Vagina (tissue), 2 donors: ENCODE data around the gene VDR.

Experiments
- POLR2A ChIP-seq, 2 donors: fragments of 450-650 bp; IDR thresholded peaks; one replicate each; pipeline ENCODE4 v1.6.1; 2017; ENCODE audit warnings: antibody characterized with exemption in 2 of 2, mild to moderate bottlenecking in 2 of 2, moderate library complexity in 2 of 2
- POLR2AphosphoS5 ChIP-seq, 2 donors: sonication (generic); formaldehyde crosslinking; IDR thresholded peaks; one replicate each; pipeline ENCODE4 v1.9.0; 2017; ENCODE audit warnings: antibody characterized with exemption in 2 of 2, mild to moderate bottlenecking in 2 of 2, low read depth in 1 of 2; ENCODE audit not compliant: insufficient read depth in 1 of 2
- TF ChIP-seq, protein P1 (sequence below), 3 experiments: fragments of 450-650 bp in 2 of 3; fragments of 200-600 bp in 1 of 3; sonication (generic) in 1 of 3; IDR thresholded peaks; one replicate each; pipeline ENCODE4 v1.5.1; 2017 to 2019; ENCODE audit warnings: antibody characterized with exemption in 3 of 3, mild to moderate bottlenecking in 2 of 3, moderate library complexity in 2 of 3

GRCh38 chr12:47816403-47817271, 88.2 kb downstream of the VDR start:
- TF ChIP-seq, protein P1, sequence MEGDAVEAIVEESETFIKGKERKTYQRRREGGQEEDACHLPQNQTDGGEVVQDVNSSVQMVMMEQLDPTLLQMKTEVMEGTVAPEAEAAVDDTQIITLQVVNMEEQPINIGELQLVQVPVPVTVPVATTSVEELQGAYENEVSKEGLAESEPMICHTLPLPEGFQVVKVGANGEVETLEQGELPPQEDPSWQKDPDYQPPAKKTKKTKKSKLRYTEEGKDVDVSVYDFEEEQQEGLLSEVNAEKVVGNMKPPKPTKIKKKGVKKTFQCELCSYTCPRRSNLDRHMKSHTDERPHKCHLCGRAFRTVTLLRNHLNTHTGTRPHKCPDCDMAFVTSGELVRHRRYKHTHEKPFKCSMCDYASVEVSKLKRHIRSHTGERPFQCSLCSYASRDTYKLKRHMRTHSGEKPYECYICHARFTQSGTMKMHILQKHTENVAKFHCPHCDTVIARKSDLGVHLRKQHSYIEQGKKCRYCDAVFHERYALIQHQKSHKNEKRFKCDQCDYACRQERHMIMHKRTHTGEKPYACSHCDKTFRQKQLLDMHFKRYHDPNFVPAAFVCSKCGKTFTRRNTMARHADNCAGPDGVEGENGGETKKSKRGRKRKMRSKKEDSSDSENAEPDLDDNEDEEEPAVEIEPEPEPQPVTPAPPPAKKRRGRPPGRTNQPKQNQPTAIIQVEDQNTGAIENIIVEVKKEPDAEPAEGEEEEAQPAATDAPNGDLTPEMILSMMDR (IDR thresholded peaks at IDR 0.05) = no peak
- TF ChIP-seq POLR2A (IDR thresholded peaks at IDR 0.05) (no peak), POLR2AphosphoS5 (IDR thresholded peaks at IDR 0.05; ENCODE audit: insufficient read depth in 1 of 2, low read depth in 1 of 2) (peak in 1 of 2 donors; percentile 24)
